Mammary epithelial cell (primary cell): Measurements from ENCODE around the gene DNAJC19.

ENCODE experiments used
- EZH2 ChIP-seq: IDR thresholded peaks from 2 replicates; pipeline ENCODE4 v1.6.1; 2012; ENCODE audit warnings: low read length, inconsistent platforms, borderline replicate concordance
- TF ChIP-seq, protein P1 (sequence below), 2 donors: IDR thresholded peaks in 1 of 2; conservative IDR thresholded peaks in 1 of 2; 2 replicates each; pipeline ENCODE4 v1.5.1; 2011 to 2012; ENCODE audit warnings: inconsistent platforms in 2 of 2, low read length in 2 of 2, mild to moderate bottlenecking in 2 of 2, control low read depth in 1 of 2, low read depth in 1 of 2; ENCODE audit not compliant: insufficient read depth in 1 of 2; ENCODE audit errors: extremely low read depth in 1 of 2

- TF ChIP-seq, protein P1, sequence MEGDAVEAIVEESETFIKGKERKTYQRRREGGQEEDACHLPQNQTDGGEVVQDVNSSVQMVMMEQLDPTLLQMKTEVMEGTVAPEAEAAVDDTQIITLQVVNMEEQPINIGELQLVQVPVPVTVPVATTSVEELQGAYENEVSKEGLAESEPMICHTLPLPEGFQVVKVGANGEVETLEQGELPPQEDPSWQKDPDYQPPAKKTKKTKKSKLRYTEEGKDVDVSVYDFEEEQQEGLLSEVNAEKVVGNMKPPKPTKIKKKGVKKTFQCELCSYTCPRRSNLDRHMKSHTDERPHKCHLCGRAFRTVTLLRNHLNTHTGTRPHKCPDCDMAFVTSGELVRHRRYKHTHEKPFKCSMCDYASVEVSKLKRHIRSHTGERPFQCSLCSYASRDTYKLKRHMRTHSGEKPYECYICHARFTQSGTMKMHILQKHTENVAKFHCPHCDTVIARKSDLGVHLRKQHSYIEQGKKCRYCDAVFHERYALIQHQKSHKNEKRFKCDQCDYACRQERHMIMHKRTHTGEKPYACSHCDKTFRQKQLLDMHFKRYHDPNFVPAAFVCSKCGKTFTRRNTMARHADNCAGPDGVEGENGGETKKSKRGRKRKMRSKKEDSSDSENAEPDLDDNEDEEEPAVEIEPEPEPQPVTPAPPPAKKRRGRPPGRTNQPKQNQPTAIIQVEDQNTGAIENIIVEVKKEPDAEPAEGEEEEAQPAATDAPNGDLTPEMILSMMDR (conservative IDR thresholded peaks at IDR 0.05 in 1 of 2, IDR thresholded peaks at IDR 0.05 in 1 of 2; ENCODE audit: extremely low read depth in 1 of 2, insufficient read depth in 1 of 2, low read depth in 1 of 2, low read length in 2 of 2) = no peak
- TF ChIP-seq EZH2 = no peak
These were observed 35.7 kb upstream of the DNAJC19 start for GRCh38 chr3:181025204-181025603.
